ENCODE results near the gene GNS.
"Not testable (repeated sequence)": the region's sequence is repeated elsewhere in the genome, so short reads cannot be mapped to it uniquely, and the experiment has no call there.

The GNS gene

GRCh38 chr12:64695550-64695949 lies 63.7 kb downstream of the GNS start:
- no peak for DNase-seq (ENCODE audit: low spot score)

GRCh38 chr12:64694130-64695040 lies 64.8 kb downstream of the GNS start:
- DNase-seq (ENCODE audit: low spot score) = no peak

- no peak for DNase-seq (ENCODE audit: low spot score)
Measured at GRCh38 chr12:64691795-64692583, 67.2 kb downstream of the GNS start.

- no peak for DNase-seq (ENCODE audit: low spot score)
Measured at GRCh38 chr12:64691227-64691794, 67.9 kb downstream of the GNS start.

GRCh38 chr12:64690236-64690635 lies 69.0 kb downstream of the GNS start:
- DNase-seq (ENCODE audit: low spot score) = not testable (repeated sequence)

- no peak for DNase-seq (ENCODE audit: low spot score)
Measured at GRCh38 chr12:64688715-64689114, 70.5 kb downstream of the GNS start.

GRCh38 chr12:64688219-64688618 lies 71.0 kb downstream of the GNS start:
- DNase-seq (ENCODE audit: low spot score) = no peak

GRCh38 chr12:64687816-64688215 lies 71.4 kb downstream of the GNS start:
- no peak for DNase-seq (ENCODE audit: low spot score)

GRCh38 chr12:64685605-64686004 lies 73.6 kb downstream of the GNS start:
- DNase-seq (ENCODE audit: low spot score) = no peak

GRCh38 chr12:64685050-64685449 lies 74.2 kb downstream of the GNS start:
- no peak for DNase-seq (ENCODE audit: low spot score)

- DNase-seq (ENCODE audit: low spot score) = no peak
Measured at GRCh38 chr12:64683816-64684543, 75.2 kb downstream of the GNS start.

GRCh38 chr12:64682572-64683277 lies 76.5 kb downstream of the GNS start:
- DNase-seq (ENCODE audit: low spot score) = peak; percentile 17

- DNase-seq (ENCODE audit: low spot score) = no peak
Measured at GRCh38 chr12:64681200-64682052, 77.8 kb downstream of the GNS start.

- no peak for DNase-seq (ENCODE audit: low spot score)
Measured at GRCh38 chr12:64680235-64680634, 79.0 kb downstream of the GNS start.

- peak; percentile 45 for DNase-seq (ENCODE audit: low spot score)
Measured at GRCh38 chr12:64679487-64680001, 79.7 kb downstream of the GNS start.

- DNase-seq (ENCODE audit: low spot score) = no peak
Measured at GRCh38 chr12:64678835-64679234, 80.4 kb downstream of the GNS start.

GRCh38 chr12:64678248-64678647 lies 81.0 kb downstream of the GNS start:
- DNase-seq (ENCODE audit: low spot score) = no peak

- DNase-seq (ENCODE audit: low spot score) = no peak
Measured at GRCh38 chr12:64675795-64676194, 83.4 kb downstream of the GNS start.

GRCh38 chr12:64674367-64674922 lies 84.8 kb downstream of the GNS start:
- DNase-seq (ENCODE audit: low spot score) = no peak

Data from globus pallidus (tissue), 1 donor.